Psoas muscle (tissue), 8 donors: ENCODE data around the gene ANKRD40. TPM values are rescaled to one million over a fixed set of nuclear protein-coding genes. Genes with fewer than 3 reads are reported as not detected.

Source experiments
- ATAC-seq, 4 donors: fragments of 200-7000 bp; cut with Tn5 transposase; one replicate each; pipeline ENCODE4 v1.9.1; 2020; ENCODE audit warnings: moderate library complexity in 3 of 4, mild to moderate bottlenecking in 2 of 4
- DNase-seq, 2 donors: peaks; one replicate each; pipeline ENCODE4 v3.0.0-alpha.2; 2020
- H3K27ac ChIP-seq: fragments of 200-600 bp; one replicate; pipeline ENCODE4 v1.8.0; 2022
- H3K27me3 ChIP-seq, 3 donors: fragments of 200-600 bp in 1 of 3; one replicate each; pipeline versions ENCODE4 v1.6.1 to v1.8.0; 2013 to 2022; ENCODE audit warnings: low read length in 2 of 3, mild to moderate bottlenecking in 2 of 3, moderate library complexity in 1 of 3; ENCODE audit not compliant: insufficient read depth in 3 of 3
- H3K36me3 ChIP-seq, 2 donors: fragments of 200-600 bp in 1 of 2; one replicate each; pipeline versions ENCODE4 v1.6.1 to v1.8.0; 2013 to 2022; ENCODE audit warnings: low read depth in 1 of 2, mild to moderate bottlenecking in 1 of 2, moderate library complexity in 1 of 2; ENCODE audit not compliant: insufficient read depth in 1 of 2
- H3K4me1 ChIP-seq: fragments of 200-600 bp; one replicate; pipeline ENCODE4 v1.8.0; 2022
- H3K4me3 ChIP-seq: fragments of 200-600 bp; one replicate; pipeline ENCODE4 v1.8.0; 2022; ENCODE audit warnings: mild to moderate bottlenecking
- H3K9me3 ChIP-seq: fragments of 200-600 bp; one replicate; pipeline ENCODE4 v1.8.0; 2022
- CTCF ChIP-seq: fragments of 200-600 bp; IDR thresholded peaks from one replicate; pipeline ENCODE4 v1.8.0; 2022; ENCODE audit warnings: antibody characterized with exemption
- WGBS, 3 donors: extraction: QIAGEN DNeasy Blood & Tissue Kit; methylation state at CpG; one replicate each; pipeline versions ENCODE4 v1.1.6 to v1.1.7; 2013; 5-methylcytosine and 5-hydroxymethylcytosine counted together
- intact Hi-C, 2 donors: fragments of 100-400 bp; cut with DNase I; formaldehyde crosslinking; loops; one replicate each; pipeline versions ENCODE4 v1.11.0 to v1.14.2; 2022
- polyA plus RNA-seq, 3 donors: library from polyadenylated mRNA; stranded (reverse); fragments of 200-250 nt; gene quantifications; one replicate each; pipeline ENCODE4 v1.2.3, GENCODE V29; 2013
- total RNA-seq, 4 donors: library from RNA; stranded (reverse); fragmentation: NEBNext Ultra II Directional in 2 of 4; extraction: Animal tissue kit (Norgen Biotek cat#: 25700) in 2 of 4; gene quantifications; one replicate each; pipeline versions ENCODE4 v1.2.1 to v1.2.4, GENCODE V29; 2021 to 2023
- donor health status: healthy with polysubstance abuse.
- donor health status: DM: no; HTN: no; CAD: no; lungs with moderate emphysema.
- donor health status: Bipolar disorder and iron deficiency.
- donor health status: healthy.
- donor health status: DM: yes; HTN: yes; CAD: no.
- donor health status: DM: no; HTN: no; CAD: no.
- donor health status: DM: no; HTN: no; CAD: no.
- donor health status: DM: yes; HTN: yes; CAD: no.

The ANKRD40 gene
- total and polyA plus RNA-seq, 7 donors, result 42.6 to 155 (median 105) TPM

GRCh38 chr17:50721194-50722010 is 13.7 kb upstream of the ANKRD40 start:
- peak overlapping the region; percentile 98 for H3K27ac ChIP-seq
- H3K9me3 ChIP-seq, result no peaks in the 10 kb centered on the region
- TF ChIP-seq CTCF, result no peak
- intact Hi-C loops, result no loop called here
- no peak for ATAC-seq
- H3K36me3 ChIP-seq, result peaks cover 0 to 2% of the 10 kb centered on the region in 2 donors
- peaks cover 54% of the 10 kb centered on the region for H3K4me1 ChIP-seq
- H3K27me3 ChIP-seq, result no peaks in the 10 kb centered on the region
- DNase-seq, result no peak
- H3K4me3 ChIP-seq, result peak overlapping the region; percentile 92
- 7 to 9% (median 8%) methylated on average over 7 of the region's 7 CpGs for WGBS, 3 donors

- H3K36me3 ChIP-seq, result peaks cover 0 to 2% of the 10 kb centered on the region in 2 donors
- no peak for DNase-seq
- TF ChIP-seq CTCF, result no peak
- H3K27me3 ChIP-seq, result no peaks in the 10 kb centered on the region
- peaks cover 41% of the 10 kb centered on the region for H3K4me1 ChIP-seq
- ATAC-seq, result no peak
- H3K27ac ChIP-seq, result peak overlapping the region; percentile 98
- peak overlapping the region; percentile 92 for H3K4me3 ChIP-seq
- no peaks in the 10 kb centered on the region for H3K9me3 ChIP-seq
- intact Hi-C loops, result no loop called here
- 0 to 1% (median 0%) methylated on average over 25 of the region's 25 CpGs for WGBS, 3 donors
Observed at GRCh38 chr17:50719924-50720794, 12.4 kb upstream of the ANKRD40 start.

- Histone ChIP-seq H3K27ac (peak within 1 kb of the TSS; percentile 98), H3K27me3 (no peaks in the 10 kb centered on the region), H3K36me3 (no peaks in the 10 kb centered on the region), H3K4me3 (peak within 1 kb of the TSS; percentile 92), H3K4me1 (peaks cover 35% of the 10 kb centered on the region), H3K9me3 (no peaks in the 10 kb centered on the region)
- WGBS, 3 donors, result 1 to 2% (median 1%) methylated on average over 75 to 76 of the region's 76 CpGs
- peak; percentile 98 to 99 (median 98) for ATAC-seq
- no peak for TF ChIP-seq CTCF
- peak; percentile 96 for DNase-seq
- intact Hi-C loops, result no loop called here
Observed at GRCh38 chr17:50719144-50719923, 11.6 kb upstream of the ANKRD40 start, which contains the start of gene LUC7L3. Gene LUC7L3, plus strand, starts transcription at chr17:50719603. Its CDS starts 130 bp downstream, at chr17:50719733.

- no peak for ATAC-seq
- 85 to 86% (median 86%) methylated on average over 3 of the region's 3 CpGs for WGBS, 3 donors
Observed at GRCh38 chr17:50715471-50715870, 7.8 kb upstream of the ANKRD40 start.

More at GRCh38 chr17:50715471-50715870, 7.8 kb upstream of the ANKRD40 start:
- intact Hi-C loops, result no loop called here
- Histone ChIP-seq H3K27me3 (no peaks in the 10 kb centered on the region), H3K27ac (no peak overlapping the region), H3K36me3 (no peaks in the 10 kb centered on the region), H3K9me3 (no peaks in the 10 kb centered on the region), H3K4me3 (no peak overlapping the region), H3K4me1 (no peaks in the 10 kb centered on the region)
- DNase-seq, result no peak
- TF ChIP-seq CTCF, result no peak
